Kidney epithelial cell (primary cell): Measurements from ENCODE around the gene SORCS2. TPM values are rescaled to one million over a fixed set of nuclear protein-coding genes. Genes with fewer than 3 reads are reported as not detected.

Experiments used
- DNase-seq: peaks from one replicate; pipeline ENCODE4 v3.0.0-alpha.2; 2010; ENCODE audit warnings: low read depth
- H3K27me3 ChIP-seq: 2 replicates; pipeline ENCODE4 v1.6.0; 2011; ENCODE audit warnings: low read length; ENCODE audit not compliant: control insufficient read depth, insufficient read depth
- H3K36me3 ChIP-seq: 2 replicates; pipeline ENCODE4 v1.5.1; 2011; ENCODE audit warnings: low read length; ENCODE audit not compliant: control insufficient read depth, insufficient read depth
- H3K4me3 ChIP-seq: 2 replicates; pipeline ENCODE4 v1.5.1; 2011; ENCODE audit warnings: low read depth, mild to moderate bottlenecking, control low read depth, low read length
- total RNA-seq: library from RNA; depleted of rRNA; stranded (reverse); fragments of >200 nt; gene quantifications from 2 replicates; pipeline ENCODE4 v1.2.3, GENCODE V29; 2015
- TF ChIP-seq, protein P1 (sequence below): IDR thresholded peaks from 2 replicates; pipeline ENCODE4 v1.5.1; 2011; ENCODE audit warnings: mild to moderate bottlenecking, moderate library complexity, low read length, control low read depth, inconsistent platforms; ENCODE audit not compliant: insufficient read depth, poor library complexity, severe bottlenecking

The SORCS2 gene
- total RNA-seq, 1 donor from 2014 or later, result 1.4 TPM

DNA sequence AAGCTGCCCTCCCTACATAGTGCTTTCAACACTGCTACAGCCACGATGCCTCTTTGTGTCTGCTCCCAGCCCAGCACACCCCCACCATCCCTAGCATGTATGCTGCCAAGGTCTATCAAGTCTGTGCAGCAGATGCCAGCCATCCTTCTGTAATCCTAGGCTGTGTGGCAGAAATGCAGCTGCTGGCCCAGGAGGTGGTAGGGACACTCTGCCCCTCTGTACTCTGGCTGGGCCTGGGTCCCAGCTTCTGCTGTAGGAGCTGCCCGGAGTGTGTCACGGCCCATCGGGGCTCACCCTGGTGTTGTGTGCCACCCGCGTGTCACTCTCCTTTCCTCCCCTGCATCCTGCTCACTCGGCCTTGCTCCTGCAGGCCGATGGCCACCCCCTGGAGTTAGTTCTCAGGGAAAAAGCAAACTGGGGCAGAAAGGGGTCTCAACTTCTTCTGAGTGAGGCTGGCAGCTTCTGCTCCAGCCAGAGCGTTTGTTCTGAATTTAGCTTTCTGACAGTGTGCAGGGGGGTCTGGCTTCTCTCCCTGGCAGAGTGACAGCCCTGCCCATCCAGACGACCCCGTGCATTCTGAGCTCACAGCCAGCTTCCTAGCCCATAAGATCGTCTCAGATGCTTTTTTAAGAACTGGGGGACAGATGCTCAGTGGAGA is 219.7 kb downstream of the SORCS2 start:
- Histone ChIP-seq H3K36me3 (no peaks in the 10 kb centered on the region), H3K4me3 (no peak overlapping the region), H3K27me3 (peaks cover 7% of the 10 kb centered on the region)
- DNase-seq, result no peak
- TF ChIP-seq, protein P1, sequence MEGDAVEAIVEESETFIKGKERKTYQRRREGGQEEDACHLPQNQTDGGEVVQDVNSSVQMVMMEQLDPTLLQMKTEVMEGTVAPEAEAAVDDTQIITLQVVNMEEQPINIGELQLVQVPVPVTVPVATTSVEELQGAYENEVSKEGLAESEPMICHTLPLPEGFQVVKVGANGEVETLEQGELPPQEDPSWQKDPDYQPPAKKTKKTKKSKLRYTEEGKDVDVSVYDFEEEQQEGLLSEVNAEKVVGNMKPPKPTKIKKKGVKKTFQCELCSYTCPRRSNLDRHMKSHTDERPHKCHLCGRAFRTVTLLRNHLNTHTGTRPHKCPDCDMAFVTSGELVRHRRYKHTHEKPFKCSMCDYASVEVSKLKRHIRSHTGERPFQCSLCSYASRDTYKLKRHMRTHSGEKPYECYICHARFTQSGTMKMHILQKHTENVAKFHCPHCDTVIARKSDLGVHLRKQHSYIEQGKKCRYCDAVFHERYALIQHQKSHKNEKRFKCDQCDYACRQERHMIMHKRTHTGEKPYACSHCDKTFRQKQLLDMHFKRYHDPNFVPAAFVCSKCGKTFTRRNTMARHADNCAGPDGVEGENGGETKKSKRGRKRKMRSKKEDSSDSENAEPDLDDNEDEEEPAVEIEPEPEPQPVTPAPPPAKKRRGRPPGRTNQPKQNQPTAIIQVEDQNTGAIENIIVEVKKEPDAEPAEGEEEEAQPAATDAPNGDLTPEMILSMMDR, result no peak

DNA sequence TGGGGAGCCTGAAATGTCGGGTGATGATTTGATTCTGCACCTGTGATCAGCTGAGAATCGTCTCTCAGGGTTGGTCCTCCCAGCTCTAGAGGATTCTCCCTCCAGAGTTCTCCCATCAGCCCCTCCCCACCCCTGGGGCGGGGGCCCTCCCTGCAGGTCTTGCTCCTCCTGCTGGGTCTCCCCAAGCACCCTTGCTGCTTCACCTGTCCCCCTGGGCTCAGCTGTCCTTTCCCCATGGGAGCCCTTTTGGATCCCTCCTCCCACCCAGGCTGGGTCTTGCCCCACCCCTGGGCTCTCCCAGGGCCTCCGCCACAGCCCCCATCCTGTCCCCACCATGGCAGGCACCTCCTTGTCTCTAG is 220.2 kb downstream of the SORCS2 start:
- no peaks in the 10 kb centered on the region for H3K36me3 ChIP-seq
- no peak overlapping the region for H3K4me3 ChIP-seq
- no peak for DNase-seq
- TF ChIP-seq, protein P1, result no peak
- peaks cover 7% of the 10 kb centered on the region for H3K27me3 ChIP-seq

DNA sequence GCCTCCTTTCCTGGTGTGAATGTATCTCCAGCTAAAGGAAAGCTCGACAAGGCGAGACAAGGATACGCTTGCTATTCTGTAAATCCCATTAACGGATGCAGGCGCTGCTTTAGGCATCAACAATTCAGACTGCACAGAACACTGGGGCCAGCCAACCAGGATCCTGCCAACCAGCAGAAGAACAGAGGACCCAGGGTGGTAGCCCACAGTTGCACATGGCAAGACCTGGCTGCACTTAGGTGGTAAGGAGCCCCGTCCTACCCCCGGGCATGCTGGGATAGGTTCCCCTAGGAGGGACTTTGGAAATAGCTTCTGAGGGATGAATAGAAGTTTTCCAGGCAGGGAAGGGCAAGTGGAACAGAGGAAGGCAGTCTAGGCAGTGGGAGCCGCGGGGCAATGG is 221.7 kb downstream of the SORCS2 start:
- Histone ChIP-seq H3K27me3 (peaks cover 7% of the 10 kb centered on the region), H3K36me3 (no peaks in the 10 kb centered on the region), H3K4me3 (no peak overlapping the region)
- no peak for DNase-seq
- TF ChIP-seq, protein P1, result no peak

DNA sequence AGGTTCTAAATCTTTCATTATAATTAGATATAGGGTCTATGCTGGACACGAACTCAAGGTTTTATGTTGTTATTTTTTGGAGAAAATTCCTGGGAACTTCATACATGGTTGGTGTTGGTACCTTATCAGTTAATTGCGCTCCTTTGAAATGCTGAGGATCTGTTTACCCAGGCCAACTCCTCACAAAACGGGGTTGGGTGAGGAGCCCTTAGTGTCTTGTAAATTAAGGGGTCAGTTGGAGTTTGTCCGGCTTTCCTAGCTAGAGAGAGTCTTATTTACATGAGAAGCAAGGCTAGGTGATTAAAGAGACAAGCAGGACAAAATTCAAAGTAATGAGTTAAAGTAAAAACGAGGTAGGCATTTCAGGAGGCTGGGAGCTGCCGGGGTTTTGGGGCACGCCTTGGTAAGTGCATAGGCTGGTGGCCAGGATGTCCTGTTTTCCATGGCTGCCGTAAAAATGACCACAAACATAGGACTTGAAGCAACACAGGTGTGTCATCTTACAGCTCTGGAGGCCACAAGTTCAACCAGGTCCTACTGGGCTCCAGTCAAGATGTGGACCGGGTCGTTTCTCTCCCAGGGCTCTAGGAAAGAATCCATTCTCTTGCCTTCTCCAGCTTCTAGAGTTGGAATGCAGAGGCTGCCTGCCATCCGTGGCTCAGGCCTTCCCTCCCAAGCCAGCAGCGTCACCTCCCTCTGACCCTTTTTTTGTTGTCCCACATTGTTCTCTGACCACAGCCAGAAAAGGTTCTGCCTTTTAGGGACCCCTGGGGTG is 222.6 kb downstream of the SORCS2 start:
- Histone ChIP-seq H3K4me3 (no peak overlapping the region), H3K27me3 (peaks cover 7% of the 10 kb centered on the region), H3K36me3 (no peaks in the 10 kb centered on the region)
- no peak for DNase-seq
- TF ChIP-seq, protein P1, result no peak

DNA sequence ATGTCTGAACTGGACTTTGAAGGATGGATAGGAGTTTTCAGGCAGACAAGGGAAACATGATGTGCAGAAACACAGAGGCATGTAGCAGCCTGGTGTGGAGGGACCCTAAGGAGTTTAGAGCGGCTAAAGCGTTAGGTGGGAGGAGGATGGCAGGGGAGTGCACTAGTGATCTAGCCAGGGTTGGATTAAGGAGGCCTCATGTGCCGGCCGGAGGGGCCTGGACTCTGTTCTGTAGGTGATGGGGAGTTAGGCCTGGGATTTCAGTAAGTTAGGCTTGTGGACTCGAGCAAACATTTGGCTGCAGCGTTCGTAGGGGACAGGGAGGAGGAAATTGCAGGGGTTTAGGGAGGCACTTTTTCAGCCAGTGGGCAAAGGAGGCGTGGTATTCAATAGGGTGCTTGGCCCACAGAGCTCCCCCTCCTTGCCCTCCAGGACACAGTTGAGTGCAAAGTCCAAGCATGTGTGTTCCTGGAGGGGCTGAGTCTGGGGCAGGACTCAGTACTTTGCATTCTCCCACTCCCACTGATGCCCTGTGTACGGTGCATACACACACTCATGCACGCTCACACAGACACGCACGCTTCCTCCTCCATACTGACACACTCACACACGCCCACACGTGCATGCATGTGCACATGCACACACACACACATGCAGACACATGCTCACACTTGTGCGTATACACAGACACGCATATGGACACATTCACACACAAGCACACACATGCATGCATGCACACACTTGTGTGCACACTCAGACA is 223.8 kb downstream of the SORCS2 start:
- no peaks in the 10 kb centered on the region for H3K36me3 ChIP-seq
- no peak for DNase-seq
- H3K4me3 ChIP-seq, result no peak overlapping the region
- TF ChIP-seq, protein P1, result no peak
- H3K27me3 ChIP-seq, result peaks cover 7% of the 10 kb centered on the region
